Activated gamma-delta T cell treated with anti-CD3 and anti-CD28 coated beads, Interleukin-2, amount 50 U/mL, for 16 hours (primary cell): Measurements from ENCODE around the gene PPIG.
"Not testable (repeated sequence)": the region's sequence is repeated elsewhere in the genome, so short reads cannot be mapped to it uniquely, and the experiment has no call there.

Experiments used
- DNase-seq: peaks from one replicate; pipeline ENCODE4 v3.0.0-alpha.2; 2020; ENCODE audit warnings: low read depth

The PPIG gene

DNA sequence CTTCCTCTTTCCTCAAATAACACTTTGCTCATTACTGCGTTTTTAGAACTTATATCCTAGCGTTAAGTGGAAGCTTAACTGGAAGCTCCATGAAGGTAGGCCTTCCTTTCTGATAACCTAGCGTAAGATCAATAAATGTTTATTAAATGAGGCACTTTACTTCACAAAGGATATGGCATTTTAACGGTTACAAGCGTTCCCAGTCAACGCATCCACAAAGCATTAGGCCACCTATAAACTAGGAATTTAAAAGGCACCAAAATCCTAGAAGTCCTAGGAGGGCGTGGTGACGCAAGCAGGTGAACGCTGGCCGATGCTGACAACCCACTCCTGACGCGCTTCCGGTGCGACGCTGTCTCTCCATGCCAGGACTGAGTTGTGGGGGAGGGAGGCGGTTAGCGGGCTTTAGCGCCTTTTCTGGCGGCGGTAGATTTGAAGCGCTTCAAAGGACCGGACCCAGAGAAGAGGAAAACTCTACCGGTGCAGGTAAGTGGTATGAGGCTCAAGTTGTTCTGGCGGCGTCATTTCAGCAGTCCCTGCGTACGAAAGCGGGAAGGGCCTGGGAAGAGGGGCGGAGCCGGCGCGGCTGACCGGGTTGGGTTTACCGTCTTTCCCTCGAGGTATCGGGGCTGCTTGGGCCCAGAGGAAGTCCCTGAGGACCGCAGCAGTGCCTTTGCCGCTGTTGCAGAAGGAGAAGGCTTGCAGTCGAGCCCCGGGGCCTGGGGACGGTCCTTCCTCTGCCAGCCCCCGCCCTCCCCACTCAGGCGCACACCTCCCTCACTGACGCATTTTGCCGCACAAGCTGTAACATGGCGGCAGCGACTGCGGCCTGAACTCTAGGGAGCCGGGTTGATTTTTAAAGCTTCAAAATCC is at the start of gene PPIG:
Gene PPIG, plus strand, starts transcription at position 347 of the 873 bp plus-strand sequence. CDS start 19,691 bp downstream, outside the sequence.
- DNase-seq = peak; percentile 80

DNA sequence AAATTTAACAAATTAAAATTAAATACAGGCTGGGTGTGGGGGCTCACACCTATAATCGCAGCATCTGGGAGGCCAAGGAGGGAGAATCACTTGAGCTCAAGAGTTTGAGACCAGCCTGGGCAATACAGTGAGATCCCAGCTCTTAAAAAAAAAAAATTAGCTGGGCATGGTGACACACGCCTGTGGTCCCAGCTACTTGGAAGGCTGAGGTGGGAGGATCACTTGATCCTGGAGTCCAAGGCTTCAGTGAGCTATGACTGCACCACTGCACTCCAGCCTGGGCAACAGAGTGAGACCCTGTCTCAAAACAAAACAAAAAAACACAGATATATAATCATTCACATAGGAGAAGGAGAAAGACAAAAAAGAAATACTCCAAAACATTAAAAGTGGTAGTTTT is 44.7 kb upstream of the PPIG start:
- DNase-seq = not testable (repeated sequence)

DNA sequence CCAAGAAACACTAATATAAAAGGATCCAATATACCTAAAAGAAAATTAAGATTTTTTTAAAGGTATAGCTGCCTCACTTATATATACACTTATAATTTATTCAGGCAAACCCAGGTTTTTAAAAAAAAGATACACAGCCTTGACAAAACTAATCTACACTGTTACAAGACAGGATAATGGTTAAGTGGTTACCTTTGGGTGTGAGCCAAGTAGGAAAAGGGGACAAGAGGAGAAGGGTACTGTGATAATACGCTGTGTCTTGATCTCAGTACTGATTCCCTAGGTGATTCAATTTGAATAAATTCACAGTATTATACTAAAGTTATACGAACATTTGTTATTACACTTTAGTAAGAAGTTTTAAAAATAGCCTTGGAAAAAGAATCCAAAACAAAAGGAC is 44.0 kb upstream of the PPIG start:
- no peak for DNase-seq

DNA sequence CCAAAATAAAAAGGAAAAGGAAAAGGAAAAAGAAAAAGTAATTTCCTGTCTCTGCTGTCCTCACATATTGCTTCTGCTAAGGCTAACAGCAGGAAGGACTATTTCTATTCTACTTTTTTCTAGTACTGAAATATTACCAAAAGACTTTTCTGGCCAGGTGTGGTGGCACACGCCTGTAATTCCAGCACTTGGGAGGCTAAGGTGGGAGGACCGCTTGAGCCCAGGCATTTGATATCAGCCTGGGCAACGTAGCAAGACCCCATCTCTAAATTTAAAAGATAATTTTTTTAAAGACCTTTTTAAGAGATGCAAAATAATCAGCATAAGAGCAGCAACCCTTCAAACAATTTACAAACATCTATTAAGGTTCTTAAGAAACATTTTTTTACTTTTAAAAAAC is 41.7 kb upstream of the PPIG start:
- no peak for DNase-seq

DNA sequence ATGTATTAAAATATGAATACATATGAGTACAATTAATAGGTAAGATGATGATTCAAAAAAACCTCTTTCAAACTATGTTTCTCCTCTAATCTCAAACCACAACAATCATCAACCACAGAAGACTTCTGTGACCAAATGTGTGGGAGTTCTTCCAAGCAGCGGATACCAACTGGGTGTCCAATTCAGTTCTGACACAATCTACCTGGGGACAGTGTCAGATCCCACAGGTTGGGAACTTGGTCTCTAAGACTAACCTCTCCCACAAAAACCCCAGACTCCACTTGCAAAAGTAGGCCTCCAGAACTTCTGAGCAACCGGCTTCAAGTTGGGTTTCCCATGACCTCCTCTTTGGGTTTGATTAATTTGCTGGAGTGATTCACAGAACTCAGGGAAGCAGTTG is 37.4 kb upstream of the PPIG start:
- no peak for DNase-seq

DNA sequence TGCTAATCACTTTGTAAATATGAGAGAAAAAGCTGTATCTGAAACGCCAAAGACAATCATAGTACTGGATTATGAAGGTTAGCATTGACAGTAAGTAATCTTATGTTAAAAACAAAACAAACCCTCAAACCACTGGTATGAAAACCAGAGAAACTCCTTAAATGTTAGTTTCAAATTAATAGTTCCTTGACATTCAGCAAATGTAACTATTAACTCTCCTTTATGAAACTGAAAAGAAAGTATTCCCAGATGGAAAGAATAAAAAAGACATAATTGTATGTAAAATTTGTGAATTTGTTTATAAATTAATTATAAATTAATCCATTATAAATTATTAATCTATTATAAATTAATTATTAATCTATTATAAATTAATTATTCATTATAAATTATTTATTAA is 22.8 kb upstream of the PPIG start:
- no peak for DNase-seq

DNA sequence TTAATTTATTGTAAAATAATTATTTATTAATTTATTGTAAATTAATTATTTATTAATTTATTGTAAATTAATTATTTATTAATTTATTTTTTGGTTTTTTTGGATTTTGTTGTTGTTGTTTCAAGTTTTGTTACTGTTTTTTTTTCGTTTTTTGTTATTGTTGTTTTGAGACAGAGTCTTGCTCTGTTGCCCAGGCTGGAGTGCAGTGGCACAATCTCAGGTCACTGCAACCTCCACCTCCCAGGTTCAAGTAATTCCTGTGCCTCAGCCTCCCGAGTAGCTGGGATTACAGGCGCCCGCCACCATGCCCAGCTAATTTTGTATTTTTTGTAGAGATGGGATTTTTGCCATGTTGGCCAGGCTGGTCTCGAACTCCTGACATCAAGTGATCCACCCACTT is 22.1 kb upstream of the PPIG start:
- DNase-seq = not testable (repeated sequence)

DNA sequence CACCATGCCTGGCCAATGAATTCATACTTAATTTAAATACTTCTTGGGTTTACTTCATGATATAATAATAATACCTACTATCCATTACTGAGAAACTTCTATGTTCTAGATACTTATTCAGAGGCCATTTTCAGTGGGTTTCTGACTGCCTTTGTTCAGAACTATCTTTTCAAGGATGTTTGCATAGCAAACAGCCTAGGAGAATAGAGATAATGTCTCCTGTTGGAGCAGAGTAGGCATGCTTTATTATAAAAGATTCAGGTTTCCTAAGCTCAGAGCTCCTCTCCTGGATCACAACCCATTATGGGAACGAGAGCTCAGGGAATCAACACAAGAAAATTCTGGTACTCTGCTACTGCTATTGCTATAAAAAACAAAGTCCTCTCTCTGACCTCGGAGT is 21.6 kb upstream of the PPIG start:
- no peak for DNase-seq

DNA sequence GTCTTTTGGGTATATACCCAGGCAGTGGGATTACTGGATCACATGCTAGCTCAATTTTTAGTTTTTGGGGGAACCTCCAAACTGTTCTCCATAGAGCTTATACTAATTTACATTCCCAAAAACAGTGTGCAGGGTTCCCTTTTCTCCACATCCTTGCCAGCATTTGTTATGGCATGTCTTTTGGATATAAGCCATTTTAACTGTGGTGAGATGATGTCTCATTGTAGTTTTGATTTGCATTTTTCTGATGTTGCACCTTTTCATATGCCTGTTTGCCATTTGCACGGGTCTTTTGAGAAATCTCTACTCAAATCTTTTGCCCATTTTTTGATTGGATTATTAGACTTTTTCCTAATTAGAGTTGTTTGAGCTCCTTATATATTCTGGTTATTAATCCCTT is 18.5 kb upstream of the PPIG start:
- no peak for DNase-seq

DNA sequence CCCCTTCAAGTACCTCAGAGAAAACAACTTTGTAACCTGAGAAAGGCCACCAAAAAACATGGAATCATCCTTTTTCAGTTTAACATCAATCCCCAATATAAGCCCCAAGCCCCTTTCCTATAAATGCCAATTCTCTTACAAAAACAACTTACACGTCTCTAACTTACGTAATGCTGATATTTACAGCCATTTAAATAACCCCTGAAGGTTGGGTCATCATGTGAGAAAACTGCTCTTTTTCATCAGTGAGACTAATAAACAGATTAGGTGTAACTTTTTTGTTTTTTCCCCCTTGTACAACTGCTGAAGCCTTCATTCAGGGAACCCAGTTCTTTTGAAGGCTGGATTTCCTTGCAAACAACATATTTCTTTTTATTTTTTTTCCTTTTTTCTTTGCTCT is 14.2 kb upstream of the PPIG start:
- DNase-seq = no peak

DNA sequence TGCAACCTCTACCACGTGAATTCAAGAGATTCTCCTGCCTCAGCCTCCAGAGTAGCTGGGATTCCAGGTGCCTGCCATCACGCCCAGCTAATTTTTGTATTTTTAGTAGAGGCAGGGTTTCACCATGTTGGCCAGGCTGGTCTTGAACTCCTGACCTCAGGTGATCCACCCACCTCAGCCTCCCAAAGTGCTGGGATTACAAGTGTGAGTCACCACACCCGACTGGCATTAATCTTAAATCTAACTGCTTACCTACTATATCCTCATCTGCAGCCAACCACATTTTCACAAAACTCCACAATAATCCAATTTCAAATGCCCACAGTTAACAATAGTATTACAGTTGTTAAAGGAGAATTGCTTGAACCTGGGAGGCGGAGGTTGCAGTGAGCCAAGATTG is 13.4 kb upstream of the PPIG start:
- DNase-seq = not testable (repeated sequence)

DNA sequence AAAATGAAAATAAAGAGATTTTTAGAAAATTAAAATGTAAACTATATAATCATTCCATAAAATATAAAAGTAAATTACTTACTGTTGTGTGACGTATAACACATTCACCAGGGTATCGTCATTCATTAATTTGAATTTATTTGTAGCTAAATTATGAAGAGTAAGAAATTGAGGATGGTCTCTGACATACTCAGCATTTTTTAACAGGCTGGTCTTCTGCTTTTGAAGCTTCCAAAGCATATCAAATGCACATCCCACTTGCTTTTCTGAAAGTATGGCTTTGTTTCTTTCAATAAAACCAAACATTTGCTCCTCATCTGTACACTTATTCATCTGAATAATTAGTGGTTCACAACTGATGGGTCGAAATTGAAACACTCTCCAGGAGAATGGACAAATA is 12.6 kb upstream of the PPIG start:
- no peak for DNase-seq

DNA sequence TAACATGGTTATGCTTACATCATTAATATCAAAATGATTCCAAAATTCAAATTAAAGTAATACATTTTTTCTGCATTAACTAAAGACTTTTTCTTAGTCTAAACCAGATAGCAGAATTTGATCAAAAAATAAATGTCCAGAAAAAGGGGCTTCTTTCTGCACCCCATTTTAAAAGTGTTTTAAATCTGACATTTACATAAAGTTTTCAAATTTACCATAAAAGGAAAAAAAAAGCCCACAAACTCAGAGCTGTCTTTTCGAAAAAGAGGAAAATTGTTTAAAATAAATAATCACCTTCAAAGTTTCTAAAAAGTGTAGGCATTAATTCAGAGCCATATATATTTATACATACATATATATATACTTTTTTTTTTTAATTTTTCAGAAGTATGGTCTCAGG is 12.0 kb upstream of the PPIG start:
- DNase-seq = no peak

DNA sequence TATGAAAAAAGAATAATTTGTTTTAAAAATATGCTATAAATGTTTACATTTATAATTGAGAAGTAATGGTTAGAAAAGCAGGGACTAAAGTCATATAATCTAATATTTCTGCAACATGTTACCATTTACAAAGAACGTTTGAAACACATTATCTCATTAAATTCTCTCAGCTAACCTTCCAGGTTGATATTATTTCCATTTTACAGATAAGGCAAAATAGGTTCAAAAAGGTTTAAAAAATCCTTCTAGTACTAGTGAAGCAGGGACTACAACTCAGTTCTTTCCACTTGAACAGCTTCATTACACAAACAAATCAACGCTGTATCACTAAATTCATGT is 11.4 kb upstream of the PPIG start:
- no peak for DNase-seq

DNA sequence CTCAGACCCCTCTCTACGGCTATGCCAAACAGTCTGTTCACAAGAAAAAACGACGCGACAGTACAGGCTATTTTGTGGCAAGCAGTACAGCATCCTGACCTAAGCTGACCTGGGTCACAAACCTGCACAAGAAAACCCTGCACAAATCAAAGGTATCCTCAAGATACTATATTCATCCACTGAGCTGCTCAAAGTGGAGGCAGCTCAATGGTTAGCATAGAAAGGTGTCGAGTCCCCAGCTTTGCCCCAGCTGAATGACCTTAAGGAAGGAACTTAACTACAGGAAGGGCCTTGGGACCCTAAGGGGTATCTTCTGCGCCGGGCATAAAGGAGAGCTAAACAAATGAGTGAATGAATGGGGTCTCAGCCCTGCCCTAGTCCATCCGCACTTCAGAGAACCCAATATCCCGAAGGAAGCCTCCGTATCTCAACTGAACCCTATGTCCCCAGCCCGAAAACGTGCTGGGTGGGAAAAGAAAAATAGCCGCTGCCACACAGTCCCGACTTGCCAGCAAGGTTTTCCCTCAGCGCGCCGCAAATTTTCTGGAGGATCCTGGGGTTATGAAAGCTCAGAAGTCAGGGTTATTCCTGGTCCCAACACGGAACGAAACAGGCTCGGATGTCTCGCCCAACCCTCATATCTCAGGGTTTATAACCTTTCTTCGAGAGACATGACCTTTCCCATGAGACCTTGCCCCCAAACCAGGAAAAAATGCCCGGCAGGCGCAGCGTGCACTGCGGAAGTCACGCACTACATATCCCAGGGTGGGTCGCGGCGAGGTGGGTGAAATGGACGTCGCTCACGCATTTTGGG is 10.8 kb upstream of the PPIG start, which contains the start of gene FASTKD1:
Gene FASTKD1, minus strand, starts transcription at position 706 of the 814 bp plus-strand sequence. CDS start 1,836 bp downstream, outside the sequence.
- peak; percentile 76 for DNase-seq

DNA sequence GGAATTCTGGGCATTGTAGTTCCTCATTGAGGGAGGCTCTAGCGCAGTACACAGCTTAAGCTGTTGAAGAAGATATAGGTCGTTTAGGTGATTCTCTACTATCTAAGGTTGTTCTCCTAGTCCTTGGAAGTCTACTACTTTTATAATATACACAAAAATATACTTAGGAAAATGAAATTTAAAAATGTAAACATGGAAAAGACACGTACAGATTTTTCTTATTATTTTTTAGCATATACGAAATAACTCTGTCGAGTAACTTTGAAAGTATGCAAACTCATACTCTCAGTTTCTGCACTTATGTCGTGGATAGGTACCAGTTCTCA is 10.2 kb upstream of the PPIG start:
- no peak for DNase-seq

DNA sequence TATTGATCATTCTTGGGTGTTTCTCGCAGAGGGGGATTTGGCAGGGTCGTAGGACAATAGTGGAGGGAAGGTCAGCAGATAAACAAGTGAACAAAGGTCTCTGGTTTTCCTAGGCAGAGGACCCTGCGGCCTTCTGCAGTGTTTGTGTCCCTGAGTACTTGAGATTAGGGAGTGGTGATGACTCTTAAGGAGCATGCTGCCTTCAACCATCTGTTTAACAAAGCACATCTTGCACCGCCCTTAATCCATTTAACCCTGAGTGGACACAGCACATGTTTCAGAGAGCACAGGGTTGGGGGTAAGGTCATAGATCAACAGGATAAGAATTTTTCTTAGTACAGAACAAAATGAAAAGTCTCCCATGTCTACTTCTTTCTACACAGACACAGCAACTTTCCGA is 9.6 kb upstream of the PPIG start:
- DNase-seq = not testable (repeated sequence)

DNA sequence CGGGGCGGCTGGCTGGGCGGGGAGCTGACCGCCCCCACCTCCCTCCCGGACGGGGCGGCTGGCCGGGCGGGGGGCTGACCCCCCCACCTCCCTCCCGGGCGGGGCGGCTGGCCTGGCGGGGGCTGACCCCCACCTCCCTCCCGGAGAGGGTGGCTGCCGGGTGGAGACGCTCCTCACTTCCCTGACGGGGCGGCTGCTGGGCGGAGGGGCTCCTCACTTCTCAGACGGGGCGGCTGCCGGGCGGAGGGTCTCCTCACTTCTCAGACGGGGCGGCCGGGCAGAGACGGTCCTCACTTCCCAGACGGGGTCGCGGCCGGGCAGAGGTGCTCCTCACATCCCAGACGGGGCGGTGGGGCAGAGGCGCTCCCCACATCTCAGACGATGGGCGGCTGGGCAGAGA is 8.9 kb upstream of the PPIG start:
- DNase-seq = not testable (repeated sequence)

DNA sequence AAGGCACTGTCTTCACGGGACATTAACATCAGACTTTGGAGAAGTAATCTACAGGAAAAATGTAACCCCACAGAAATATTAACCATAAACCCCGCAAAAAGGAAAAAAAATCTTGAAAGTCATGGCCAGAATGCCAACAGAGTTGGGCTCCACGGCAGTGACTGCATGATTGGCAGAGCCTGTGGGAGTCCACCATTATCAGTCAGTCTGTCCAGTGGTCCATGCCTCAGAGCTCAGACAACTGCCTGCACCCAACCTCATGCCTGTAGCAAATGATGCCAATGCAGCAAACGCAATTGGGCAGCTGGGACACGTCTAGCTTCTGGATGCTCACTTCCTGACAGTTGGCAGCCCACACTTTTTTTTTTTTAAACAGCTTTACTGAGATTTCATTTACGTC is 5.1 kb upstream of the PPIG start:
- DNase-seq = no peak

DNA sequence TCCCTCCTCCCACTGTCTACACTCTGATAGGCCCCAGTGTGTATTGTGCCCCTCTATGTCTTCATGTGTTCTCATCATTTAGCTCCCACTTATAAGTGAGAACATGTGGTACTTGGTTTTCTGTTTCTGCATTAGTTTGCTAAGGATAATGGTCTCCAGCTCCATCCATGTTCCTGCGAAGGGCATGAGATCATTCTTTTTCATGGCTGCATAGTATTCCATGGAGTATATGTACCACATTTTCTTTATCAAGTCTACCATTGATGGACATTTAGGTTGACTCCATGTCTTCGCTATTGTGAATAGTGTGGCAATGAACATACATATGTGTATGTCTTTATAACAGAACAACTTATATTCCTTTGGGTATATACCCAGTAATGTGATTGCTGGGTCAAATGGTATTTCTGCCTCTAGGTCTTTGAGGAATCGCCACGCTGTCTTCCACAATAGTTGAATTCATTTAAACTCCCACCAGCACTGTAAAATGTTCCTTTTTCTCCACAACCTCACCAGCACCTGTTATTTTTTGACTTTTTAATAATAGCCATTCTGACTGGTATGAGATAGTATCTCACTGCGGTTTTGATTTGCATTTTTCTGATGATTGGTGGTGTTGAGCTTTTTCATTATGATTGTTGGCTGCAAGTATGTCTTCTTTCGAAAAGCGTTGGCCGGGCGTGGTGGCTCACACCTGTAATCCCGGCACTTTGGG is 1.4 kb upstream of the PPIG start:
- not testable (repeated sequence) for DNase-seq

DNA sequence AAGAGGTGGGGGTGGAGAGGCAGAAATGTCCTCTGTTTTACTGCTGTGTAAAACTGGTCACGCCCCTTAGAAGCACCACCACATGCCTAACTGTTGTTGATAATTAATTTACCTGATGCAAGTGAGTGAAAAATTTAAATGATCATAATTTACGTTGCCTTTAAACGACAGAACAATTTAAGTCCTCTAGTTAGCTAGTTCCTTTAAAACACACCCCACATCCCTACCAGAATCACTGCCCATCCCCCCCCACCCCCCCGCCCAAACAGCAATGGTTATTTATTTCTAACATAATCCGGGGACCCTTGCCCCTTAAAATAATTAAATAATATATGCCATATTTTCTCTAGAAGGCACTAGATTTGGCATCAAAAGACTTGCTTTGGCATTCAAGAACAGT is 633 bp upstream of the PPIG start:
- DNase-seq = no peak

DNA sequence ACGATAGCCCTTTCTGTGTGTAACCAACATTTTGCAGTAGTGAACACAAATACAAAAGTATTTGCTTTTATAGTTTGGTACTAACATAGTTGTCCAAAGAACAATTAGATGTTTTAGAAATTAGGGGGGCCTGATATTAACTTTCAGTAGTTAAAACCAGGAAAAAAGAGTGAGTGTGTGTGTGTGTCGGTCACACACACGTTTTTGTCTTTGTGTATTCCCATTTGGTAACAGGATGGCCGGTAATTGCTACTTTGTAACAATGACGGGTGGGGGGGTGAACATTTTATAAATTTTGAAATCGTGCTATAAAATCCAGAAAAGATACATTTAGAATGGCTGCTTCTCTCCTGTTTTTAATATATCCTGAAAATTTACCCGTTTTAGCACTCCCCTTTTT is 1.5 kb downstream of the PPIG start:
- no peak for DNase-seq

DNA sequence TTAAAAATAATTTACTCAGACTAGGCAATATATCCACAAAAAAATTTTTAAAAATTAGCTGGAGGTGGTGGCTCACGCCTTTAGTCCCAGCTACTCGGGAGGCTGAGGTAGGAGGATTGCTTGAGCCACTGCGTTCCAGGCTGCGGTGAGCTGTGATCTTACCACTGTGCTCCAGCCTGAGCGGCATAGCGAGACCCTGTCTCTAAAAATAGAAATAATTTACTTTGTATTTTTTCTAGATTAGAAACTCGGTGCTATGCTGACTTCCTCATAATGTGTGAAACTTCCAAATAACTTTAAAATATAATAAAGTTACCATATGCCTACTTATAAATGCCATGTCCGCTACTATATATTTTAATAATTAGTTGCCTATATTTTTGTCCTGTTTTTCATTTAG is 6.7 kb downstream of the PPIG start:
- DNase-seq = no peak
